GM12878 (cell line): ENCODE measurements around the gene PNMA5. TPM values are rescaled to one million over a fixed set of nuclear protein-coding genes. Genes with fewer than 3 reads are reported as not detected.

Experiments used
- CBX3 ChIP-seq: fragments of 200-600 bp; sonication (generic); IDR thresholded peaks from 2 replicates; pipeline ENCODE4 v1.6.1; 2016; ENCODE audit warnings: low read depth, borderline replicate concordance
- CEBPB ChIP-seq, 2 experiments: fragments of 150-350 bp in 1 of 2; IDR thresholded peaks; 2 replicates each; pipeline ENCODE4 v1.6.1; 2012 to 2014; ENCODE audit warnings: low read depth in 2 of 2, low read length in 2 of 2, borderline replicate concordance in 1 of 2, inconsistent platforms in 1 of 2
- E4F1 ChIP-seq: fragments of 450-650 bp; IDR thresholded peaks from 2 replicates; pipeline ENCODE4 v1.6.1; 2018; ENCODE audit warnings: borderline replicate concordance, mild to moderate bottlenecking; ENCODE audit not compliant: partially characterized antibody
- FOXK2 ChIP-seq: fragments of 450-650 bp; IDR thresholded peaks from 2 replicates; pipeline ENCODE4 v1.6.1; 2017; ENCODE audit warnings: mild to moderate bottlenecking, moderate library complexity
- IKZF1 ChIP-seq: fragments of 450-650 bp; conservative IDR thresholded peaks from 2 replicates; pipeline ENCODE4 v1.6.1; 2017; ENCODE audit warnings: antibody characterized with exemption, mild to moderate bottlenecking
- LARP7 ChIP-seq: fragments of 450-650 bp; IDR thresholded peaks from 2 replicates; pipeline ENCODE4 v1.6.1; 2017; ENCODE audit warnings: mild to moderate bottlenecking
- NBN ChIP-seq: fragments of 450-650 bp; IDR thresholded peaks from 2 replicates; pipeline ENCODE4 v1.6.1; 2016
- SIN3A ChIP-seq: IDR thresholded peaks from 2 replicates; pipeline ENCODE4 v1.6.1; 2012; ENCODE audit warnings: low read depth, low read length, improper control_type of control experiment
- SP1 ChIP-seq: IDR thresholded peaks from one replicate; pipeline ENCODE4 v1.6.1; 2011; ENCODE audit warnings: low read depth, low read length
- TBL1XR1 ChIP-seq: IDR thresholded peaks from 2 replicates; pipeline ENCODE4 v1.6.1; 2012; ENCODE audit warnings: low read depth, low read length, improper control_type of control experiment
- TCF7 ChIP-seq: IDR thresholded peaks from 2 replicates; pipeline ENCODE4 v1.6.1; 2014; ENCODE audit warnings: antibody characterized with exemption, borderline replicate concordance
- YBX1 ChIP-seq: fragments of 450-650 bp; IDR thresholded peaks from 2 replicates; pipeline ENCODE4 v1.6.1; 2016; ENCODE audit warnings: antibody characterized with exemption
- ZBED1 ChIP-seq: IDR thresholded peaks from 2 replicates; pipeline ENCODE4 v1.6.1; 2016; ENCODE audit warnings: borderline replicate concordance
- ZBTB4 ChIP-seq: fragments of 450-650 bp; formaldehyde crosslinking; IDR thresholded peaks from 2 replicates; pipeline ENCODE4 v1.4.0; 2022; ENCODE audit warnings: mild to moderate bottlenecking, moderate library complexity
- ZBTB40 ChIP-seq: fragments of 450-650 bp; IDR thresholded peaks from 2 replicates; pipeline ENCODE4 v1.6.1; 2016; ENCODE audit warnings: mild to moderate bottlenecking, moderate library complexity, borderline replicate concordance
- ZNF24 ChIP-seq: fragments of 450-650 bp; IDR thresholded peaks from 2 replicates; pipeline ENCODE4 v1.6.1; 2017; ENCODE audit warnings: antibody characterized with exemption, mild to moderate bottlenecking
- ZNF622 ChIP-seq: fragments of 450-650 bp; IDR thresholded peaks from 2 replicates; pipeline ENCODE4 v1.6.1; 2017; ENCODE audit warnings: mild to moderate bottlenecking, inconsistent platforms
- ZZZ3 ChIP-seq: IDR thresholded peaks from 2 replicates; pipeline ENCODE4 v1.6.1; 2011; ENCODE audit warnings: low read depth; ENCODE audit not compliant: control insufficient read depth, insufficient read length
- polyA plus RNA-seq, 11 experiments: library from polyadenylated mRNA; depleted of rRNA in 4 of 11; unstranded in 6 of 11; stranded (reverse) in 5 of 11; fragments of >200 nt; fragmentation: Nextera tagmentation in 4 of 11; fragmentation: Illumina TruSeq in 1 of 11; extraction: Ambion mirVana in 4 of 11; extraction: Trizol in 1 of 11; gene quantifications; 1 replicate in 1 of 11; 2 replicates in 10 of 11; pipeline versions ENCODE4 v1.2.1 to v1.2.3, GENCODE V29; 2011 to 2016; ENCODE audit warnings: inconsistent platforms in 2 of 11, missing spikeins in 2 of 11, low read depth in 1 of 11
- total RNA-seq, 4 experiments: library from RNA; depleted of rRNA in 3 of 4; stranded (reverse); fragments of >200 nt in 3 of 4; fragmentation: Illumina TruSeq in 1 of 4; extraction: Trizol in 1 of 4; gene quantifications; 2 replicates each; pipeline versions ENCODE4 v1.2.1 to v1.2.3, GENCODE V29; 2013 to 2021
- TF ChIP-seq, protein P1 (sequence below): fragments of 450-650 bp; IDR thresholded peaks from 2 replicates; pipeline ENCODE4 v1.6.1; 2014; ENCODE audit warnings: mild to moderate bottlenecking

PNMA5 gene
- total and polyA plus RNA-seq, 10 of the 15 experiments (the other 5 are each of a cell fraction or from before 2014, with no cell fraction given): 0.03 TPM; not detected in 9

DNA sequence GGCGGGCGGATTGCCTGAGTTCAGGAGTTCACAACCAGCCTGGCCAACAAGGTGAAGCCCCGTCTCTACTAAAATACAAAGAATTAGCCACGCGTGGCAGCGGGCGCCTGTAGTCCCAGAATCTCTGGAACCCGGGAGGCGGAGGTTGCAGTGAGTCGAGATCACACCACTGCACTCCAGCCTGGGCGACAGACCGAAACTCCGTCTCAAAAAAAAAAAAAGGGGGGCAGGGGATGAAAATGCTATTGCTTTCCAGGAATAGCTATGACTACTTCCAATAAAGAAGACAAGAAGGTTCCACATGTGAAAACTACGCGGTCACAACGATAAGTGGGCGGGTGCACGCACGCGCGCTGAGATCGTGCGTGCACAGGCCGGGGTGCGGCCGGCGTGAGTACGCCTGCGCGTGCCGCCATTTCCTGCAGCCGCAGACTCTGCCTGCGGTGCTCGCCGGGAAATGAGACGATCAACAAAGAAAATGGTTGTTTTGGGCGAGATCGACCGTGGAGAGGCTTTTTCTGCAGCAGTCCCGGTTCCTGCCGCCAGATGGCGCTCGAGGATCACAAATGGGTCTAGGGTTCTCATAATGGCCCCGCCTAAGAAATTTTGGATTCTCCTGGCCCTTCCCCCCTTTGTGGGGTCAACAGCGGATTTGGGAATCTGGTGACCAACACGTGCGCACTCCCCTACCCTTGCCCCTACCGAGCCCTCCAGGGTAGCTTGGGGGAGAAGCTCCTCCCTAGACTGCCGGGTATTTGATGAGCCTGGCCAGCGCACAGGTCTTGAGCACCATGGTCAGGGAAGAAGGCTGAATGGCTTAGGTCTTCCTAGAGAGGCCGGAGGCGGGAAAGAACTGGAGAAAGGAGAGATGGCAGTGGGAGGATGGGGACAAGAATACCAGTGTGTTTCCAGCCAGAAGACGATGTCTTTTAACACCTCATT is 35.1 kb downstream of the PNMA5 start (continued):
- no peak for TF ChIP-seq ZBTB40
- TF ChIP-seq E4F1: no peak
- TF ChIP-seq, protein P1, sequence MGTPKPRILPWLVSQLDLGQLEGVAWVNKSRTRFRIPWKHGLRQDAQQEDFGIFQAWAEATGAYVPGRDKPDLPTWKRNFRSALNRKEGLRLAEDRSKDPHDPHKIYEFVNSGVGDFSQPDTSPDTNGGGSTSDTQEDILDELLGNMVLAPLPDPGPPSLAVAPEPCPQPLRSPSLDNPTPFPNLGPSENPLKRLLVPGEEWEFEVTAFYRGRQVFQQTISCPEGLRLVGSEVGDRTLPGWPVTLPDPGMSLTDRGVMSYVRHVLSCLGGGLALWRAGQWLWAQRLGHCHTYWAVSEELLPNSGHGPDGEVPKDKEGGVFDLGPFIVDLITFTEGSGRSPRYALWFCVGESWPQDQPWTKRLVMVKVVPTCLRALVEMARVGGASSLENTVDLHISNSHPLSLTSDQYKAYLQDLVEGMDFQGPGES: peak; percentile 31; the same call in 1 of the 2 replicates
- TF ChIP-seq FOXK2: no peak
- no peak for TF ChIP-seq ZNF622
- no peak for TF ChIP-seq NBN
- TF ChIP-seq LARP7: no peak
- TF ChIP-seq SIN3A: no peak
- no peak for TF ChIP-seq ZBED1
- no peak for TF ChIP-seq ZZZ3
- TF ChIP-seq ZNF24: no peak
- no peak for TF ChIP-seq CEBPB (IDR thresholded peaks at IDR 0.05; ENCODE audit: borderline replicate concordance in 1 of 2, low read depth in 2 of 2, low read length in 2 of 2)
- peak; percentile 25; the same call in 1 of the 2 replicates for TF ChIP-seq IKZF1
- no peak for TF ChIP-seq TBL1XR1
- TF ChIP-seq SP1: peak; percentile 9
- no peak for TF ChIP-seq YBX1
- no peak for TF ChIP-seq CBX3
- TF ChIP-seq TCF7: 0 out of 2 replicates have a peak, but pooled peaks have one; percentile 14
- no peak for TF ChIP-seq ZBTB4 (CRISPR knock-in tag)
